ENCODE measurements around the gene USP49.

- TF ChIP-seq POLR2A (IDR thresholded peaks at IDR 0.05) (no peak), EP300 (IDR thresholded peaks at IDR 0.05) (no peak)
- TF ChIP-seq, protein P1, sequence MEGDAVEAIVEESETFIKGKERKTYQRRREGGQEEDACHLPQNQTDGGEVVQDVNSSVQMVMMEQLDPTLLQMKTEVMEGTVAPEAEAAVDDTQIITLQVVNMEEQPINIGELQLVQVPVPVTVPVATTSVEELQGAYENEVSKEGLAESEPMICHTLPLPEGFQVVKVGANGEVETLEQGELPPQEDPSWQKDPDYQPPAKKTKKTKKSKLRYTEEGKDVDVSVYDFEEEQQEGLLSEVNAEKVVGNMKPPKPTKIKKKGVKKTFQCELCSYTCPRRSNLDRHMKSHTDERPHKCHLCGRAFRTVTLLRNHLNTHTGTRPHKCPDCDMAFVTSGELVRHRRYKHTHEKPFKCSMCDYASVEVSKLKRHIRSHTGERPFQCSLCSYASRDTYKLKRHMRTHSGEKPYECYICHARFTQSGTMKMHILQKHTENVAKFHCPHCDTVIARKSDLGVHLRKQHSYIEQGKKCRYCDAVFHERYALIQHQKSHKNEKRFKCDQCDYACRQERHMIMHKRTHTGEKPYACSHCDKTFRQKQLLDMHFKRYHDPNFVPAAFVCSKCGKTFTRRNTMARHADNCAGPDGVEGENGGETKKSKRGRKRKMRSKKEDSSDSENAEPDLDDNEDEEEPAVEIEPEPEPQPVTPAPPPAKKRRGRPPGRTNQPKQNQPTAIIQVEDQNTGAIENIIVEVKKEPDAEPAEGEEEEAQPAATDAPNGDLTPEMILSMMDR (IDR thresholded peaks at IDR 0.05) = no peak
These were observed 27.0 kb upstream of the USP49 start for GRCh38 chr6:41922154-41922553.
